Measurements from ENCODE around the gene TRMT61A.

GRCh38 chr14:103512701-103513611 lies 16.0 kb upstream of the TRMT61A start:
- TF ChIP-seq, protein P1, sequence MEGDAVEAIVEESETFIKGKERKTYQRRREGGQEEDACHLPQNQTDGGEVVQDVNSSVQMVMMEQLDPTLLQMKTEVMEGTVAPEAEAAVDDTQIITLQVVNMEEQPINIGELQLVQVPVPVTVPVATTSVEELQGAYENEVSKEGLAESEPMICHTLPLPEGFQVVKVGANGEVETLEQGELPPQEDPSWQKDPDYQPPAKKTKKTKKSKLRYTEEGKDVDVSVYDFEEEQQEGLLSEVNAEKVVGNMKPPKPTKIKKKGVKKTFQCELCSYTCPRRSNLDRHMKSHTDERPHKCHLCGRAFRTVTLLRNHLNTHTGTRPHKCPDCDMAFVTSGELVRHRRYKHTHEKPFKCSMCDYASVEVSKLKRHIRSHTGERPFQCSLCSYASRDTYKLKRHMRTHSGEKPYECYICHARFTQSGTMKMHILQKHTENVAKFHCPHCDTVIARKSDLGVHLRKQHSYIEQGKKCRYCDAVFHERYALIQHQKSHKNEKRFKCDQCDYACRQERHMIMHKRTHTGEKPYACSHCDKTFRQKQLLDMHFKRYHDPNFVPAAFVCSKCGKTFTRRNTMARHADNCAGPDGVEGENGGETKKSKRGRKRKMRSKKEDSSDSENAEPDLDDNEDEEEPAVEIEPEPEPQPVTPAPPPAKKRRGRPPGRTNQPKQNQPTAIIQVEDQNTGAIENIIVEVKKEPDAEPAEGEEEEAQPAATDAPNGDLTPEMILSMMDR (IDR thresholded peaks at IDR 0.05; ENCODE audit: extremely low read depth in 1 of 2, insufficient read depth in 1 of 2, low read depth in 1 of 2, low read length in 2 of 2): no peak
- TF ChIP-seq POLR2AphosphoS5 (IDR thresholded peaks at IDR 0.05; ENCODE audit: insufficient read depth, low read depth, low read length): peak; percentile 21
- no peak for TF ChIP-seq POLR2A (IDR thresholded peaks at IDR 0.05; ENCODE audit: low read depth, low read length)
- TF ChIP-seq EZH2 (IDR thresholded peaks at IDR 0.05; ENCODE audit: borderline replicate concordance, low read depth, low read length, severe bottlenecking): no peak
- TF ChIP-seq JUN (IDR thresholded peaks at IDR 0.05; ENCODE audit: borderline replicate concordance, insufficient read depth, insufficient read length, low read depth): no peak
- TF ChIP-seq FOS (IDR thresholded peaks at IDR 0.05; ENCODE audit: borderline replicate concordance, insufficient read depth, low read length): no peak
